SK-N-SH (cell line): Measurements from ENCODE around the gene ZMYND8.

Experiments
- CTCF ChIP-seq: fragments of 200-600 bp; sonication (generic); IDR thresholded peaks from 2 replicates; pipeline ENCODE4 v1.6.1; 2017; ENCODE audit warnings: antibody characterized with exemption, mild to moderate bottlenecking, moderate library complexity
- FOSL2 ChIP-seq: IDR thresholded peaks from 2 replicates; pipeline ENCODE4 v1.4.0; 2012; ENCODE audit warnings: low read depth, mild to moderate bottlenecking, moderate library complexity, borderline replicate concordance
- FOXM1 ChIP-seq: IDR thresholded peaks from 2 replicates; pipeline ENCODE4 v1.4.0; 2012; ENCODE audit warnings: low read depth, mild to moderate bottlenecking
- GABPA ChIP-seq: IDR thresholded peaks from 2 replicates; pipeline ENCODE4 v1.4.0; 2012; ENCODE audit warnings: low read depth, mild to moderate bottlenecking
- JUND ChIP-seq: IDR thresholded peaks from 2 replicates; pipeline ENCODE4 v1.4.0; 2012
- MEF2A ChIP-seq: IDR thresholded peaks from 2 replicates; pipeline ENCODE4 v1.4.0; 2012; ENCODE audit warnings: low read depth, borderline replicate concordance
- NFIC ChIP-seq: IDR thresholded peaks from 2 replicates; pipeline ENCODE4 v1.4.0; 2012; ENCODE audit warnings: borderline replicate concordance
- RAD21 ChIP-seq: IDR thresholded peaks from 2 replicates; pipeline ENCODE4 v1.6.1; 2012; ENCODE audit warnings: mild to moderate bottlenecking, low read length
- REST ChIP-seq: IDR thresholded peaks from 2 replicates; pipeline ENCODE4 v1.6.1; 2012; ENCODE audit warnings: mild to moderate bottlenecking, low read depth, low read length, moderate library complexity
- RXRA ChIP-seq: IDR thresholded peaks from 2 replicates; pipeline ENCODE4 v1.4.0; 2012; ENCODE audit warnings: low read depth, mild to moderate bottlenecking, borderline replicate concordance
- SIN3A ChIP-seq: IDR thresholded peaks from 2 replicates; pipeline ENCODE4 v1.6.1; 2012; ENCODE audit warnings: low read depth, mild to moderate bottlenecking, low read length, moderate library complexity, borderline replicate concordance
- TEAD4 ChIP-seq: IDR thresholded peaks from 2 replicates; pipeline ENCODE4 v1.4.0; 2012; ENCODE audit warnings: mild to moderate bottlenecking, borderline replicate concordance; ENCODE audit not compliant: insufficient read depth
- USF2 ChIP-seq: fragments of 150-350 bp; IDR thresholded peaks from 2 replicates; pipeline ENCODE4 v1.6.1; 2017; ENCODE audit warnings: antibody characterized with exemption, low read length, low read depth, borderline replicate concordance

- TF ChIP-seq RAD21, result no peak
- TF ChIP-seq USF2, result no peak
- no peak for TF ChIP-seq GABPA
- no peak for TF ChIP-seq CTCF
- TF ChIP-seq MEF2A, result no peak
- TF ChIP-seq NFIC, result no peak
- TF ChIP-seq JUND, result no peak
- TF ChIP-seq REST, result no peak
- TF ChIP-seq SIN3A, result no peak
- TF ChIP-seq FOSL2, result no peak
- TF ChIP-seq FOXM1, result no peak
- no peak for TF ChIP-seq RXRA
- no peak for TF ChIP-seq TEAD4
Observed at GRCh38 chr20:47365023-47365764, 8.7 kb upstream of the ZMYND8 start.
